ENCODE results near the gene OR13G1.

The OR13G1 gene

GRCh38 chr1:247642742-247643141 lies 36.8 kb downstream of the OR13G1 start:
- Histone ChIP-seq H3K9ac (ENCODE audit: low read length) (no peak overlapping the region), H3K9me2 (replicated peaks; ENCODE audit: insufficient read depth, low read length) (no peaks in the 10 kb centered on the region), H4K20me1 (ENCODE audit: low read depth, low read length) (no peaks in the 10 kb centered on the region), H2AFZ (ENCODE audit: low read depth, low read length, severe bottlenecking) (no peak overlapping the region), H3K79me2 (ENCODE audit: insufficient read depth, low read length) (no peaks in the 10 kb centered on the region), H3K27me3 (ENCODE audit: low read length) (no peaks in the 10 kb centered on the region; the same call in 1 of the 2 replicates), H3K36me3 (ENCODE audit: low read length) (no peaks in the 10 kb centered on the region), H3K4me2 (ENCODE audit: low read depth, low read length, poor library complexity, severe bottlenecking) (no peak overlapping the region), H3F3A (ENCODE audit: insufficient read depth) (no peaks in the 10 kb centered on the region), H3K9me3 (ENCODE audit: insufficient read depth, low read length) (no peaks in the 10 kb centered on the region), H3K4me3 (ENCODE audit: insufficient read depth, low read length, poor library complexity, severe bottlenecking) (no peak overlapping the region), H3K27ac (ENCODE audit: low read depth, low read length) (no peak overlapping the region)
- TF ChIP-seq EZH2phosphoT487 (conservative IDR thresholded peaks at IDR 0.05; ENCODE audit: low read length): no peak
- TF ChIP-seq, protein P1, sequence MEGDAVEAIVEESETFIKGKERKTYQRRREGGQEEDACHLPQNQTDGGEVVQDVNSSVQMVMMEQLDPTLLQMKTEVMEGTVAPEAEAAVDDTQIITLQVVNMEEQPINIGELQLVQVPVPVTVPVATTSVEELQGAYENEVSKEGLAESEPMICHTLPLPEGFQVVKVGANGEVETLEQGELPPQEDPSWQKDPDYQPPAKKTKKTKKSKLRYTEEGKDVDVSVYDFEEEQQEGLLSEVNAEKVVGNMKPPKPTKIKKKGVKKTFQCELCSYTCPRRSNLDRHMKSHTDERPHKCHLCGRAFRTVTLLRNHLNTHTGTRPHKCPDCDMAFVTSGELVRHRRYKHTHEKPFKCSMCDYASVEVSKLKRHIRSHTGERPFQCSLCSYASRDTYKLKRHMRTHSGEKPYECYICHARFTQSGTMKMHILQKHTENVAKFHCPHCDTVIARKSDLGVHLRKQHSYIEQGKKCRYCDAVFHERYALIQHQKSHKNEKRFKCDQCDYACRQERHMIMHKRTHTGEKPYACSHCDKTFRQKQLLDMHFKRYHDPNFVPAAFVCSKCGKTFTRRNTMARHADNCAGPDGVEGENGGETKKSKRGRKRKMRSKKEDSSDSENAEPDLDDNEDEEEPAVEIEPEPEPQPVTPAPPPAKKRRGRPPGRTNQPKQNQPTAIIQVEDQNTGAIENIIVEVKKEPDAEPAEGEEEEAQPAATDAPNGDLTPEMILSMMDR (IDR thresholded peaks at IDR 0.05; ENCODE audit: insufficient read depth, low read length, poor library complexity, severe bottlenecking): no peak

GRCh38 chr1:247639381-247639981 lies 40.1 kb downstream of the OR13G1 start:
- H3K4me2 ChIP-seq (ENCODE audit: low read depth, low read length, poor library complexity, severe bottlenecking): no peak overlapping the region
- no peak overlapping the region for H2AFZ ChIP-seq (ENCODE audit: low read depth, low read length, severe bottlenecking)
- H3K9me3 ChIP-seq (ENCODE audit: insufficient read depth, low read length): no peaks in the 10 kb centered on the region
- H3K27ac ChIP-seq (ENCODE audit: low read depth, low read length): no peak overlapping the region
- no peaks in the 10 kb centered on the region for H4K20me1 ChIP-seq (ENCODE audit: low read depth, low read length)
- H3K36me3 ChIP-seq (ENCODE audit: low read length): no peaks in the 10 kb centered on the region
- no peak overlapping the region for H3K4me3 ChIP-seq (ENCODE audit: insufficient read depth, low read length, poor library complexity, severe bottlenecking)
- H3F3A ChIP-seq (ENCODE audit: insufficient read depth): no peaks in the 10 kb centered on the region
- no peak overlapping the region for H3K9ac ChIP-seq (ENCODE audit: low read length)
- TF ChIP-seq EZH2phosphoT487 (conservative IDR thresholded peaks at IDR 0.05; ENCODE audit: low read length): no peak
- TF ChIP-seq, protein P1 (IDR thresholded peaks at IDR 0.05; ENCODE audit: insufficient read depth, low read length, poor library complexity, severe bottlenecking): no peak
- H3K79me2 ChIP-seq (ENCODE audit: insufficient read depth, low read length): no peaks in the 10 kb centered on the region
- H3K9me2 ChIP-seq (replicated peaks; ENCODE audit: insufficient read depth, low read length): no peaks in the 10 kb centered on the region
- no peaks in the 10 kb centered on the region; the same call in 1 of the 2 replicates for H3K27me3 ChIP-seq (ENCODE audit: low read length)

DNA sequence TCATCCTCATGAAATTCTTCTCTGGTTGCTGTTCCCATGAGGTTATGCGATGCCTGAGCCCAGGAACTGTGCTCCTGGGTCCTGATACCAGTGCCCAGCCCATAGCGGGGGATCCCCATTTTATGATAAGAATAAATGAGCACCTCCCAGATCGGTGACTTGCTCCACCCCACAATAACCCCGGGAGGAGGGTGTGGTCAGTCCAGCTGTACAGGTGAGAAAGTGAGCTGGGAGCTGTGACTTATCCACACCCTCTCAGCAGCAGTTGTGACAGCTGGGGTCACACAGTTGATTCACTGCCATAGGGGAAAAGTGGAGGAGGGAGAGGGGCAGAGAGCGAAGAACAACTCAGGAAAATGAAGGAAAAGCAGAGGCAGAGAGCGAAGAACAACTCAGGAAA lies 40.8 kb downstream of the OR13G1 start:
- no peaks in the 10 kb centered on the region for H3K36me3 ChIP-seq (ENCODE audit: low read length)
- H3K9me2 ChIP-seq (replicated peaks; ENCODE audit: insufficient read depth, low read length): no peaks in the 10 kb centered on the region
- H3K9me3 ChIP-seq (ENCODE audit: insufficient read depth, low read length): no peaks in the 10 kb centered on the region
- no peaks in the 10 kb centered on the region; the same call in 1 of the 2 replicates for H3K27me3 ChIP-seq (ENCODE audit: low read length)
- no peak for TF ChIP-seq EZH2phosphoT487 (conservative IDR thresholded peaks at IDR 0.05; ENCODE audit: low read length)
- TF ChIP-seq, protein P1 (IDR thresholded peaks at IDR 0.05; ENCODE audit: insufficient read depth, low read length, poor library complexity, severe bottlenecking): no peak
- H3K27ac ChIP-seq (ENCODE audit: low read depth, low read length): no peak overlapping the region
- no peaks in the 10 kb centered on the region for H3K79me2 ChIP-seq (ENCODE audit: insufficient read depth, low read length)
- H3F3A ChIP-seq (ENCODE audit: insufficient read depth): no peaks in the 10 kb centered on the region
- H4K20me1 ChIP-seq (ENCODE audit: low read depth, low read length): no peaks in the 10 kb centered on the region
- no peak overlapping the region for H2AFZ ChIP-seq (ENCODE audit: low read depth, low read length, severe bottlenecking)
- no peak overlapping the region for H3K4me2 ChIP-seq (ENCODE audit: low read depth, low read length, poor library complexity, severe bottlenecking)
- H3K9ac ChIP-seq (ENCODE audit: low read length): no peak overlapping the region
- no peak overlapping the region for H3K4me3 ChIP-seq (ENCODE audit: insufficient read depth, low read length, poor library complexity, severe bottlenecking)
